A204.1 (cell line): ENCODE data around the gene CCSAP.
"Not testable (repeated sequence)": the region's sequence is repeated elsewhere in the genome, so short reads cannot be mapped to it uniquely, and the experiment has no call there.

ENCODE experiments used
- FAIRE-seq: peaks from 2 replicates; lab custom pipeline; 2012; peaks lifted over from hg19 to GRCh38; lab: Jason Lieb, UNC

Gene CCSAP

DNA sequence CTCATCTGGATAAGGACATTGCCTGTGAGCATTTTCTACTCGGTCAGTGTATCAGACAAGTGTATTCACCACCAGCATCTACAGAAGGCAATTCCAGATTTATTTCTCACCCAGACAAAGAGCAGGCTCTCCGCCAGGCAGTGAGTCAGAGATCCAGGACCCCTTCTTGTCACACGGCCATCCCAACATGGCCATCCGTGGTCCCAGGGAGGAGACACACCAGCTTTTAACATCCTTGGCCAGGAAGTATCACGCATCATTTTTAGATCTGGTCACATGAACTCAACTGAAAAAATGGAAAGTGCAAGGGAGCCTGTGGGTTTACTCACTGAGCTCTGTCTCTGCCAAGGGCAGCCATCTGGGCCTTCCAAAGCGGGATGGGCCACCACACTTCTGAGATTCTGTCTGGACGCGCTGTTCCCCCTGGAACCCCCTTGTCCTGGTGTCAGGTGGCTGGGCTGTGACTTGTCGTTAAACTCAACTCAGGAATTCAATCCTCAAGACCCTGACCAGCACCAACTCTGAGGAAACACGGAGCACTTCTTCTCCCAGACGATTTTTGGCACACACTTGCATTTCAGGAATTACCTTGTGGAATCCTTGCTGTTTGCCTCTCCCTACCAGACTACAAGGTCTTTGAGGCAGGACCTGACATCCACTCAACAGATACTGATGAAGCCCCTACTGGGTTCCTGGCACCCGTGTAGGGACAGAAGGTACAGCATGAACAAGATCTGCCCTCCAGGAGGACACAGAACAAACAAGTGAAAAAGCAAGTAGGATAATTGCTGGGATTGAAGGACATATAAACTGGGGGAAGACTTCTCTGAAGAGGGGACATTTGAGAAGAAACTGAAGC lies 21.6 kb upstream of the CCSAP start:
- FAIRE-seq: no peak

DNA sequence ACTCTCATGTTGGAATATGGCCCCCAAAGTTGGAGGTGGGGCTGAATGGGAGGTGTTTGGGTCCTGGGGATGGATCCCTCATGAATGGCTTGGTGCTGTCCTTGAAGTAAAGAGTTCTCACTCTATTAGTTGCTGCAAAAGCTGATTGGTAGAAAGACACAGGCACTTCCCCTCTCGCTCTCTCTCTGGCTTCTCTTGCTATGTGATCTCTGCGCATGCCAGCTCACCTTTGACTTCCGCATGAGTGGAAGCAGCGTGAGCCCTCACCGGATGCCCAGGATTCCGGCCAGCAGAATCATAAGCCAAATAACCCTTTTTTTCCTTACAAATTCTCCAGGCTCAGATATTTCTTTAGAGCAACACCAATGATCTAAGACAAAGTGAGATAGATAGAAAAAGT lies 20.9 kb upstream of the CCSAP start:
- no peak for FAIRE-seq

- no peak for FAIRE-seq
Measured at GRCh38 chr1:229360420-229360819, 17.6 kb upstream of the CCSAP start.

GRCh38 chr1:229355661-229356060 lies 12.8 kb upstream of the CCSAP start:
- FAIRE-seq: no peak

DNA sequence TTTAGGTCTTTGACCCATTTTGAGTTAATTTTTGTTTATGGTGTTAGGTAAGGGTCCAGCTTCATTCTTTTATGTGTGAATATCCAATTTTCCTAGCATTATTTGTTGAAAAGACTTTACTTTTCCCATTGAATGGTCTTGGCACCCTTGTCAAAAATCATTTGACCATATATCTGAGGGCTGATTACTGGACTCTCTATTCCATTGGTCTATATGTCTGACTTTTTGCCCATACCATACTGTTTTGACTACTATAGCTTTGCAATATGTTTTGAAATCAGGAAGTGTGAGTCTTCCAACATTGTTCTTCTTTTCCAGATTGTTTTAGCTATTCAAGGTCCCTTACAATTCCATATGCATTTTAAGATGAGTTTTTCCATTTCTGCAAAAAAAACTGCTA lies 11.4 kb upstream of the CCSAP start:
- no peak for FAIRE-seq

GRCh38 chr1:229352975-229353374 lies 10.1 kb upstream of the CCSAP start:
- FAIRE-seq: no peak

DNA sequence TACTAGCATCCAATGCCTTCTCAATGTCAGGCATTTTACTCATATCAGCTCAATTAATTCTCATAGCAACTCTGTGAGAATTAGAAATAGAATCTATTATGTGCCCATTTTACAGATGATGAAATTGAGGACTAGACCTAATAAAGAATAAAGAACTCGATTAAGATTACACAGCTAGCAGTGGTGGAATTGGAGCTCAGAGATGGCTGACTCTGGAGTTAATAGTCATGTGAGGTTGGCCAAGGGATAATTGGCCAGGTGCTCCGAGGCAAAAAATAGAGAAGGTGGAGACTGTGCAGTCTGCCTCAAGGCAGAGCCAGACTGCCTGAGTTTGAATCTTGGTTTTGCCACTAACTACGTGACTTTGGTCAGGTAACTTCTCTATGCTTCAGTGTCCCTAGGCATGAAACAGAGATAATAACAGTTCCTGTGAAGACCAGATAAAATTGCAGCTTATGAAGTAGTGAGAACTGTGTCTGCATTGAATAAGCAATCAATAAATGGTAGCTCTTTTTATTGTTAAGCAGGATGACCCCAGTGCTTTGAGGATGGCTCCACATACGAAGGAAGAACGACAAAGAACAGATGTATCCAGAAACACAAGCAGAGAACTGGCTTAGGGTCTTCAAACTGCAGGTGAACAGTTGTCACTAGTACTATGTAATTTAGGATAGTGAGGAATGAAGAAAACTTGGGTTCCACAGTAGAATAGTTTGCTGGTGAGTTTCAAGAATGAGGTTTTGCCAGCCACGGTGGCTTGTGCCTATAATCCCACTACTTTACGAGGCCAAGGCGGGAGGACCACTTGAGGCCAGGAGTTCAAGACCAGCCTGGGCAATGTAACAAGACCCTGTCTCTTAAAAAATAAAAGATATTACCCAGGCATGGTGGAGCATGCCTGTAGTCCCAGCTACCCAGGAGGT lies 6.9 kb upstream of the CCSAP start:
- no peak for FAIRE-seq

- no peak for FAIRE-seq
Measured at GRCh38 chr1:229347528-229347927, 4.7 kb upstream of the CCSAP start.

DNA sequence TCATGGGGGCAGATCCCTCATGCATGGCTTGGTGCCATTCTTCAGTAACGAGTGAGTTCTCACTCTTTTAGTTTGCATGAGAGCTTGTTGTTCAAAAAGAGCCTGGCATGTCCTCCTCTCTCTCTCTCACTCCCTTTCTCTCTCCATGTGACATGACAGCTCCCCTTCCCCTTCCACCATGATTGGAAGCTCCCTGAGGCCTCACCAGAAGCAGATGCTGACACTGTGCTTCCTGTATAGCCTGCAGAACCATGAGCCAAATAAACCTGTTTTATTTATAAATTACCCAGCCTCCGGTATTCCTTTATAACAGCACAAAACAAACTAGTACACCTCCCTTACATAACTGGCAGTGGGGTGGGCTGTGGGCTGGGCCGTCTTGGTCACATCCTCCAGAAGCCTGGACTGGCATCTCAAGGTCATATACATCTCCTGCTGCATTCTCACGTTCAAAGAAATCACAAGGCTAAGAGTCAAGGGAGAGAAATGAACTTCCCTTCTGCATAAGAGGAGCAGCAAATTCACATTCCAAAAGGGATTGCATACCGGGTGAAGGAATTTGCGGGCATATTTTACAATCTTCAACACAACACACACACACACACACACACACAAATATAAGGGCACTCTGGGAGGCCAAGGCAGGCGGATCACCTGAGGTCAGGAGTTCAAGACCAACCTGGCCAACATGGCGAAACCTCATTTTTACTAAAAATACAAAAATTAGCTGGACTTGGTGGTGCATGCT lies 2.3 kb upstream of the CCSAP start:
- no peak for FAIRE-seq

DNA sequence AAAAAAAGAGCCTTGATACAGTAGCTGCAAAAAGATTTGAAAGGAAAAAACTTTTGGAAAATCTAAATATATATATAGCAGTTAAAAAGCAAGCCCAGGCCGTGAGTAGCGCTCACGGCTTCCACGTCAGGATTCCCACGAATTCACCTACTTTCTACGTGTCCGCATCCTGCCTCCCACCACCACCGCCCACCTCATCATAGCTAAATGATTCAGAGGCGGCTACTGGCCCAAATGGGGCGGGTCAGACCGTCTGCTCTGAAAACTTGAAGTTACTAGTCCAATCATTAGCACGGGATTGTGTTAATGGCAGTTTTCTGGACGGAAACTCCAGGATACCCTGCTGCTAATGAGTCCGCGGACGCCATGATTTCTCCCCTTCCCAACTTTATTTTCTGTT lies 1.3 kb upstream of the CCSAP start:
- FAIRE-seq: no peak

DNA sequence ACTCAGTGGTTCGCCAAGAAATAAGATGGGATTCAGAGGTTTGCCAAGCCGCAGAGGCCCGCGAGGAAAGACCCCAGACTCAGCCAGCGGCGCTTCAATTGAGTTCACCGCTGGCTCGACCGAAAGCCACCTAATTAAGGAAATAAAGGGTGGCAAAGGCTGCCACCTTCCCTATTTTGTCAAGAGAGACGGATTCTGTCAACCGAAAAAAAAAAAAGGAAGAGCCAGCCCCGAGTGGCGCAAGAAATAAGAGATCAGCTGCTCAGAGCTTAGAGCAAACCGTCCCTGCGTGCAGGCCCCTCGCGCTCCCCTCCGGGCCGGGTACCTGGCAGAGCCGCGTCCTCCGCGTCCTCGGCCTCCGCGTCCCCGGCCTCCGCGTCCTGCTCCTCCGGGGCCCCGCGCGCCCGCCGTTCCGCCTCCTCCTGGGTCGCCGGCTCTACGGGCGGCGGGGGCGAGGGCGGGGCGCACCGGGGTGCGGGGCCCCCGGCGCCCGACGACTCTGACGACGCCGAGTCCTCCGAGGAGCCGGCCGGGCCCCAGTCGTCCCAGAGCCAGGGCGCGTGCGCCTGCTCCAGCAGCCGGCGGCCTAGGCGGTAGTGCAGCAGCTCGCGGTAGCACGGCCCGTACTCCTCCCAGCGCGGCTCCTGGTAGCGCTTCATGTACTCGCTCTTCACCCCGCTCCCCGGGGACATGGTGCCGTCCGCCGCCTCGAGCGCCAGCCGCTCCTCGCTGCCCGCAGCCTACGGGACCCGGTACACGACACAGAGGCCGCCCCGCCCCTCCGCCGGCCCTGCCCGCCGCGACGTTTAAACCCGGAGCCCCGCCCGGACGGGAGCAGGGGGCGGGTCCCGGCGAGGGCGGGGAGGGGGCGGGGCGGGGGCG lies 832 bp downstream of the CCSAP start:
- FAIRE-seq: no peak

DNA sequence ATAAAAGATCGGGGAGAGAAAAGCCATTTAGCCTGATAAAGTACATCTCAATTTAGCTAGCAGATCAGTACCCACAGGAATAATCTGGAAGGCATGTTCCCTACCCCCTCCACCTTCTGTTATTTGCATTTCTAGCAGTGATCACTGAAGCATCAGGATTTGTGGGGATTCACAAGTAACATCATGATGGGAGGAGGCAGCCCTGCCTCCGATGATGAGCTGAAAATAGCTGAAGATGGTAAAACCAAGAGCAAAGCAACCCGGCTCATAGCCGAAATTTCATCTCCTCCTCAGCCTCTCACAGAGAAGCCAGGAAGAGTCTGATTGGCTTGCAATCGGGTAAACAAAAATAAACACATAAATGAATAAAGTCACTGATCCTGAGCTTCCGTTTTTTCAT lies 2.4 kb downstream of the CCSAP start:
- FAIRE-seq: no peak

- no peak for FAIRE-seq
Measured at GRCh38 chr1:229339520-229339919, 3.3 kb downstream of the CCSAP start.

DNA sequence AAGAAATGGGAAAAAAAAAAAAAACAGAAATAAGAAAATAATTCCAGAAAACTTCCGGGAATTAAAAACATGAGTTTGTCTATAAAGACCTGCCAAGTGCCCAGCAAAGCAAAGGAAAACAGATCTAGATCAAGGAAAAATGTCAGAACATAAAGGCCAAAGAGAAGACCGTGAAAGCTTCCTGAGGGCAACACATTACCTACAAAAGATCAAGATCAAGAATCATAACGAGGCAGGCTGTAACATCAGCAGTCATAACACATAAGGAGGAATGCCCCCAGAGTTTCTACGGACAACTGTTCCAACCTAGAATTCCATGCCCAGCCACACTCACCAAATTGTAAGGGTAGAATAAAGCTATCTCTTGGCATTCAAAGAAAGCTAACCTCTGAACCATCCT lies 3.8 kb downstream of the CCSAP start:
- FAIRE-seq: no peak

- no peak for FAIRE-seq
Measured at GRCh38 chr1:229336345-229336744, 6.5 kb downstream of the CCSAP start.

GRCh38 chr1:229334716-229335115 lies 8.1 kb downstream of the CCSAP start:
- no peak for FAIRE-seq

GRCh38 chr1:229334269-229334668 lies 8.6 kb downstream of the CCSAP start:
- no peak for FAIRE-seq

DNA sequence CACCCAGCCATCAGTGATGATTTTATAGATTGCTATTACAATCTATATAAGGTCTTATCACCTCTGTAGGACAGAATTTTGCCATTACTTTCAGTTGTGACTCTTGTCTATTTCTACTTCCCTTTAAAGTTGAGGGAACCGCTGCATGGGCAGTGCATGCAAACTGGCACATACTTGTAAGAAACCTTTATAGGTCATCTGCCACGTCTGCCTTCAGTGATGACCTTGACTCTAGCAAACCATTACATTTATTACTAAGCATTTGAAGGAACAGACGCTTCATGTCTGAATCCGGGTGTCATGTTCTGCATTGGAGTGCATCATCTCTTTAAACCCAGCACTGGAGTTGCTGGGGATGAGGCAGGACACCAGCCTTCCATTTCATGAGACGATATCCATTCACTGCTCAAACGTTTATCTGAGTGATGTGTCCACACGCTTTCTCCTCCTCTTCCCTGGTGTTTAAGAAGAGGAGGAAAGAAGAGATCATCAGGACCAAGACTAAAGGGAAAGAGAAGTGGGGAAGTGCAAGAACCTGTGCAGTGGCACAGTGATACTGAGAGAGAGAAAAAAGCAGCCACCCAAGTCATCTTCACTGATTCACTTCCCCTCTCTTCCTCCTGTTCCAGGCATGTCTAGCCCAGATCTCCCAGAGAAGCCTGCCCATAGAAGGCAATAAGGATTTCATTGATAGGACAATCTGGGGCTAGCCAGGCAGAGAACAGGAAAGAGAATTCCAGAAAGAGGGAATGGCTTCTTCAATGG lies 14.1 kb downstream of the CCSAP start:
- no peak for FAIRE-seq

DNA sequence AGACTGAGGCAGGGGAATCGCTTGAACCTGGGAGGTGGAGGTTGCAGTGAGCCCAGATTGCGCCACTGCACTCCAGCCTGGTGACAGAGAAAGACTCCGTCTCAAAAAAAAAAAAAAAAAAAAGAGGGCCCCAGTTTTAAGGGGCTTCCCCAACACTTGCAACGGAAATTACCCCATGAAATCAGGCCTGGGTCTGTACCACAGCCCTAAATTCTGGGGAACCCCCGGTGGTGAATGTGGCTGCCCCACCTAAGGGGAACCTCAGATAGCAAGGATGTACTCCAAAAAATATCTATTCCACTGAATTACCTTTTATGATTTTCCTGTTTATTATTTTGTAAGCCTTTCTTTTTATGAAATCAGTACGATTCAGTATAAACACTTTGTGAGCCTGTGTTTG lies 15.1 kb downstream of the CCSAP start:
- FAIRE-seq: not testable (repeated sequence)

GRCh38 chr1:229326601-229327000 lies 16.2 kb downstream of the CCSAP start:
- no peak for FAIRE-seq
